CD4-positive, alpha-beta T cell treated with Interleukin-17A for 4 hours (primary cell): ENCODE data around the gene KCNT2.

ENCODE experiments used
- DNase-seq: peaks from one replicate; pipeline ENCODE4 v3.0.0-alpha.2; 2020; ENCODE audit warnings: mixed read lengths

The KCNT2 gene

GRCh38 chr1:196387766-196388165 is 220.5 kb downstream of the KCNT2 start:
- no peak for DNase-seq

- no peak for DNase-seq
These were observed 223.1 kb downstream of the KCNT2 start for GRCh38 chr1:196385109-196385508.

GRCh38 chr1:196382383-196382782 is 225.9 kb downstream of the KCNT2 start:
- no peak for DNase-seq

GRCh38 chr1:196381544-196381943 is 226.7 kb downstream of the KCNT2 start:
- DNase-seq, result no peak

- no peak for DNase-seq
These were observed 227.9 kb downstream of the KCNT2 start for GRCh38 chr1:196380316-196380715.

GRCh38 chr1:196377811-196378210 is 230.4 kb downstream of the KCNT2 start:
- no peak for DNase-seq

GRCh38 chr1:196376630-196377328 is 231.5 kb downstream of the KCNT2 start:
- DNase-seq, result no peak

GRCh38 chr1:196373798-196374197 is 234.4 kb downstream of the KCNT2 start:
- DNase-seq, result no peak

GRCh38 chr1:196372896-196373536 is 235.2 kb downstream of the KCNT2 start:
- DNase-seq, result no peak

- DNase-seq, result no peak
These were observed 240.4 kb downstream of the KCNT2 start for GRCh38 chr1:196367838-196368237.

GRCh38 chr1:196366817-196367495 is 241.3 kb downstream of the KCNT2 start:
- no peak for DNase-seq

- no peak for DNase-seq
These were observed 247.0 kb downstream of the KCNT2 start for GRCh38 chr1:196361112-196361714.

GRCh38 chr1:196357913-196358312 is 250.3 kb downstream of the KCNT2 start:
- DNase-seq, result no peak

GRCh38 chr1:196355206-196355786 is 252.9 kb downstream of the KCNT2 start:
- no peak for DNase-seq

GRCh38 chr1:196344453-196344852 is 263.8 kb downstream of the KCNT2 start:
- no peak for DNase-seq

- no peak for DNase-seq
These were observed 283.9 kb downstream of the KCNT2 start for GRCh38 chr1:196324345-196324744.

- no peak for DNase-seq
These were observed 284.4 kb downstream of the KCNT2 start for GRCh38 chr1:196323869-196324268.

- no peak for DNase-seq
These were observed 288.9 kb downstream of the KCNT2 start for GRCh38 chr1:196319301-196319700.

- no peak for DNase-seq
These were observed 290.4 kb downstream of the KCNT2 start for GRCh38 chr1:196317535-196318522.

GRCh38 chr1:196312739-196313138 is 295.5 kb downstream of the KCNT2 start:
- no peak for DNase-seq

GRCh38 chr1:196309386-196309785 is 298.9 kb downstream of the KCNT2 start:
- no peak for DNase-seq

GRCh38 chr1:196308176-196308575 is 300.1 kb downstream of the KCNT2 start:
- no peak for DNase-seq
